NCI-H2029 treated with DMSO at 0.1 percent for 48 hours (cell line): Measurements from ENCODE around the gene OR2A25.
"Not testable (repeated sequence)": the region's sequence is repeated elsewhere in the genome, so short reads cannot be mapped to it uniquely, and the experiment has no call there.

Source experiments
- DNase-seq: peaks from one replicate; lab custom pipeline; 2025; lab: John Stamatoyannopoulos, UW

Gene OR2A25

DNA sequence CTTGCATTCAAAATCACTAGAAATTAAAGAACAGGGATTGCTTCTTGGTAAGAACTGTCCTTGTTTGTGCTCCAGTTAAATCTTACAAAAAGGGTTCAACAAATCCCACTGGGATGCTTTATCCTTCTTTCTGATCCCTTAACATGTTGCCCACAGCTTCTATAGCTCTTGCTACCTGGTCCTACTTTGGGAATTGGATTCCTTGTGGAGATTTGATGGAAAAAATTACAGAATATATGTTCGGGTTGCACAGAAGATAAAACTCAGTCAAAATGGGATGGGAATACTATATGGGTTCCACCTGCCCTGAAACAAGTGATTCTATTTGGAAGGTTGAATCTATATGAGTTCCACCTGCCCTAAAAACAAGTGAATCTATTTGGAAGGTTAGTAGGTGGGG, at the start of gene OR2A25:
OR2A25 (plus strand) TSS at position 301 of the 400 bp plus-strand sequence. CDS start 4,409 bp downstream, outside the sequence.
- no peak for DNase-seq

GRCh38 chr7:144020340-144020739, 49.3 kb upstream of the OR2A25 start:
- no peak for DNase-seq

DNA sequence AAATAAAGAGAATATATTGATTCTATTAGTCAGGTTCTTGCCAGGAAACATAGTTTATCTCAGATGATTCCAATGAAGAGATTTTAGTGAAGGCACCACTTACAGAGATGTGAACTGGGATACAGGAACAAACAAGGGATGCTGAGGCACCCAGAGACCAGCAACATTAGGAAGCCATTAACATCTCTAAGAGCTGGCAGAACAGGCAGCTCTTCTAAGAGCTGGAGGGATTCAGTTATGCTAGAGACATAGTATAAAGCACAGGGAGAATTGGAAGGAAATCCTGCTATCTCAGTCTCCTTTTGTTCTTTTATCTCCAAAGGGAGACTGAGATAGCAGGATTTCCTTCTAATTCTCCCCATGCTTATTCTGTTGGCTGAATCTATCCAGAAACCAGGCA, 47.4 kb upstream of the OR2A25 start:
- DNase-seq = no peak

- no peak for DNase-seq
These were observed 46.3 kb upstream of the OR2A25 start for GRCh38 chr7:144023171-144023827.

GRCh38 chr7:144024213-144024612, 45.4 kb upstream of the OR2A25 start:
- DNase-seq = no peak

DNA sequence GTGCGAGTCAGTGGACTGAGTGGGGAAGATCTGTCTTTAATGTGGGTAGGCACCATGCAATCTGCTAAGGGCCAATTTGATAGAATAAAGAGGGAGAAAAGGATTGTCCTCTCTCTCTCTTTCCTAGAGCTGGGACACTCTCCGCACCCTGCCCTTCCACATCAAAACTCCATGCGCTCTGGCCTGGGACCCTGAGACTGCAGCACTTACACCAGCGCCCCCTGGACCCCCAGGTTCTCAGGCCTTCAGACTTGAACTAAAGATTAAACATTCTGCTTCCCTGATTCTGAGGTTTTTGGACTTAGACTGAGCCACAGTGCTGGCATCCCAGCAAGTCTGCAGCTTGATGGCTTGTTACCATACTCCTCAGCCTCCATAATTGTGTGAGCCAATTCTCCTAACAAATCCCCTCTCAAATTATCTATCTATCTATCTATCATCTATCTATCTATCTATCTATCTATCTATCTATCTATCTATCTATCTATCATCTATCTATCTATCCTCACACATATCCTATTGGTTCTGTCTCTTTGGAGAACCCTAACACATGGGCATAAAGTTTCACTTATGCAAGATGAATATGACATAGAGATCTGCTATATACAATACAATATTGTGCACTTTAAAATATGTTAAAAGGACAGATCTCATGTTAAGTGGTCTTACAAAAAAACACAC, 43.3 kb upstream of the OR2A25 start:
- DNase-seq = no peak

DNA sequence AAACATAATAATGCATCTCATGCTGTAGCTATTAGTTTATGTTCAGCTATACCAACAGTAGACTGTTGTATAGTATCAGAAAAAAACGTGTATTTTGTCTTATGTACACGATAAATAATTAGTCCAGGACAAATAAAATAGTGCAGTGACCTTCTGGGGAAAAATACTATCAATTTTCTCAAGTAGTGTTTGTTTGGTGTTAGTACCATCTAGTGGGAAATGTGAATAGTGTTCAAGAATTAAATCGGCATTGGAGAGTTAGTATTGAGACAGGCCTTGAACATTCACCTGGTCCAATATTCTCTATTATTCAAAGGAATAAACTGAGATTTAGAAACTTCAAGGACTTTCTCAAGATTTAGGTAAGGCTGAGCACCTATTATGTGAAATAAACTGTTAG, 42.5 kb upstream of the OR2A25 start:
- no peak for DNase-seq

- DNase-seq = no peak
These were observed 41.6 kb upstream of the OR2A25 start for GRCh38 chr7:144027974-144028373.

DNA sequence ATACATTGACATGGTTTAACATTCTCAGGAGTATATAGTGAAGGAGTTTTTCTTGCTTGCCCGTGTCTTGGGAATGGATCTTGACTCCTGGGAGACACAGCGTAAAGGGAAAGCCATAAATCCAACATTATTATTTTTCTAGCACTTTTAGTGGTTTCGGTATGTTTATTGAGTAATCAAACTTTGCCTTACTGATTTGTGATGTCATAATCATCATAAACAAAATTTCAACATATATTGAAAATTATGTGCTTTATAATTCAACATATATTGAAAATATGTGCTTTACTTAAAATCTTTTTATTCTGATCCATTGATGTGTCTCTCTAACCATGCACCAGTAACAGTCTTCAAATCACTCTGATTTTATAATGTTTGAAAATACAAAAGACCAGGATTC, 41.1 kb upstream of the OR2A25 start:
- DNase-seq = no peak

GRCh38 chr7:144032516-144032915, 37.1 kb upstream of the OR2A25 start:
- DNase-seq = no peak

DNA sequence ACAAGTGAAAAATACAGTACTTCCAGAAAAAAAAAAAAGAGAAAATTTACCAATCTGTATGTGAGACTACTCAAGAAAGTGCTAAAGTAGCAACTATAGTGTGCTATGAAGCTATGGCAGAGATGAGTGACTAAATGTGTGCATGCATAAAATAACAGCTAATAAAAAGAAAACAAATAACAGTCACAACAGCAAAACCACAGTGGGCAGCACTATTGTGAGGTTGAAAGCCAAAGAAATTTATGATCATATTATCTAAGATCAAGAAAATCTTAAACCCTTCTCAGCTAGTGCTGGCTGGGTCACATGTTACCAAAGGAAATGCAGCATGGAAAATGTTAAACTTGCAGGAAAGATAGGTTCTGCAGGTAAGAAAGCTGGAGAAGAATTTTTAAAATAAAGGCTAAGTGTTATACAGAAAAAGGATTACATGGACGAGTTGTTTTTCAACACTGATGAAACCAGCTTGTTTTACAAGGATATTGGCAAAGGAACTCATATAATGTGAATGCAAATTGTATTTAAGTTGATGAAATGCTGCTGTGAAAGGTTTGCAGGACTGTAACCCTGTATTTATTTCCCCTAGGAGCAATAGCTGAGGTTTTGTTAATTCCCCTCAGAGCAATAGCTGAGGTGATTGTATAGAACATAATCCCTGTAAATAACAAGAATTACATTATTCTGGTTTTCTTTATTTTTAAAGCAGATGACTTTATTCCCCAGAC, 36.5 kb upstream of the OR2A25 start:
- DNase-seq = no peak

- DNase-seq = no peak
These were observed 34.2 kb upstream of the OR2A25 start for GRCh38 chr7:144035385-144035784.

DNA sequence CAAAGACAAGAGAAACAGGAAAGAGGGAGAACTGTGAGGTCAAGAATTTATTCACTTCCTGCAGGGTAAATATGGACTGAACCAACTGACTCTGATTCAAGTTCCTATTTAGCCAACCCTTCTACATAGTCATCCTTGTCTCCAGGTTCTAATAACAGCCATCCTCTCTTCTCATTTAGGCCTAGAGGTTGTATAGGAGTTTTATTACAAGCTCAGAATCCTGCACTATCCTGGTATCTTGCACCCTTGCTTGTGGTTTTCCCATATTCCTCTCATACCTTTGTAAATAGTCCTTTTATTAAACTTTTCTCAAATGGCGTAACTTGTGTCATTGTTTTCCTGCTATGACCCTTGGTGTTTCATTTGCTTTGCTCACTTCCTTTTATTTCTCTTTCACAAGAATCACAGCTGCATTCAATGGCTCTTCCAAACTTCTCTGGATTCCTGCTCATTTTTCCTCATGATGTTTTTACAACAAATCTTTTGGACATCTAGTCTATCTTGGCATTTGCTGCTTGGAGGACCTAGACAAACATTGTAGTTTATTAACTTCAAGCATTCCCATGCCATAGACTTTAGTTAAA, 33.2 kb upstream of the OR2A25 start:
- DNase-seq = no peak

DNA sequence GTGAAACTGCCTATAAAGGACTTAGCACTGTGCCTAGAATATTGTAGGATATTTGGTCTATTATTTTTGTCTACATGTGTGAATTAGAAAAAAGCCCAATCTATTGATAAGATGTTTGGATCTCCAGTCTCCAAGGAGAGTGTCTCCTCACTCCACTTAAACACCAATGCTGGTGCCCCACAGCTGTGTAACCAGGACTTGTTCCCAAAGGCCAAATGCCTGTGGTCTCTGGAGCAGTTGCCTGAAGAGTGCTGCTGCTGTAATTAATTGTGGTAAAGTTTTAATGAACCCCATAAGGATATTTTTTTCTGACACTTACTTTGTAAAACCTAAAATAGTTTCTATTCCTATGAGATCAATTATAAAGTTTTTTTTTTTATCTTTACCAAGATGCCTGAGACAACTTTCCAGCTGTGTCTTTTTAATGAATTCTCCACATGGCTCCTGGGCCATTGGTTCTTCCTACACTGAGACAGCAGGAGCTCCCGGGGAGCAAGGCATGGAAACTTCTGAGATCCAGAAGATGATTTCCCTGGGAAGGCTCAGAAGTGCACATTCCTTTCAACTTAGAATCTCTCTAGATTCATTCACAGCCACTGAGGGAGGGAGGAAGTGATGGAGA, 32.1 kb upstream of the OR2A25 start:
- DNase-seq = no peak

DNA sequence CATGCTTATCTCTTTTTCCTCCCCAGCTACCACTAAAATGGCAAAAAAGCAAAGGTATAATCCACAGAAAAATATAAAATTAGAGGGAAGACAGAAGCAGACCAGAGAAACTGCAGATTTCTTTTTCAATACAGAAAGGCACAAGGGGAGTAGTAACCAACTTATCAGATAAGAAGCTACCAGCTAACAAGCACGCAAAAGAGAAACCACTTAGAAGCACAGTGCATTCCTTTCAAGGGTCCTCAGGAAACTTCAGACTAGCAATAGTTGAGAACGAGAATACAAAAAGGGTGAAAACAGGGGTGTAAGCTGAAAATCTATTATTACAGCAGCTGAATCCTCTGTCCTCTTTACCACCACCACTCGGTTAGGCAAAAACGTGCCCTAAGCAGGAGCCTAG, 30.7 kb upstream of the OR2A25 start:
- no peak for DNase-seq

GRCh38 chr7:144048648-144049047, 21.0 kb upstream of the OR2A25 start, which contains the start of gene OR2A5:
TSS of gene OR2A5 (plus strand) at chr7:144048948. CDS start at chr7:144050402, 1,454 bp downstream.
- DNase-seq = no peak

DNA sequence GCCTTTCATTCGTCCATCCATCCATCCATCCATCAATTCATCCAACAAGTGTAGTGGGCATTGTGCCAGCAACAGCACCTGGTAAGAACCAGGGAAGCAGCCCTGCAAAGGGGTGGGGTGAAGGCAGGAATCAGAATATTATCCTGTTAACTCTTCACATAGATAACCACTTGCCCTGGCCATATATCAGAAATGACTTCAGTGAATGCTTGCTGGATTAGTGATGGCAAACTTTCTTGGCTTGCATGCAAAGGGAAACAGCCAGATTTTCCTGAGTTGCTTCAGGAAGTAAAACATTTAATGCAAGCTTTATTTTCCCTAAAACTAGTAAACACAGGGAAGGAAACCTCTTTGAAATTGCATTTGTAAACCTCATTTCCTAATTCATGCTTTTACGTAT, 20.1 kb upstream of the OR2A25 start:
- DNase-seq = no peak

DNA sequence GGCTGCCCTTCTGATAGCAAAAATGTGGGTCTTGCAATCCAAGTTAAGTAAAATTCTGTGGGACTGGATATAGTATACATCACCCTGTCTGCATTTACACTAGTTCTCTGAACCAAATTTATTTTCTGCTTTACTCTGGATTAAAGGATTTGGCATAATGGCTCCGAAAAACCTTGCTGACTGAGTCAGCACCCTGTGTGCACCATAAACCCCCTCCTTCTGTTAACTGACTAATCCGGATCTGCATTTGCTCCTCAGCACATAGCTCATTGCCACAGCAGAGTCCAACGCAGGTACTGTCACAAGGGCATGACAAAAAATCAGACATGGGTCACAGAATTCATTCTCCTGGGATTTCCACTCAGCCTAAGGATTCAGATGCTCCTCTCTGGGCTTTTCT, 19.5 kb upstream of the OR2A25 start:
- DNase-seq = no peak

DNA sequence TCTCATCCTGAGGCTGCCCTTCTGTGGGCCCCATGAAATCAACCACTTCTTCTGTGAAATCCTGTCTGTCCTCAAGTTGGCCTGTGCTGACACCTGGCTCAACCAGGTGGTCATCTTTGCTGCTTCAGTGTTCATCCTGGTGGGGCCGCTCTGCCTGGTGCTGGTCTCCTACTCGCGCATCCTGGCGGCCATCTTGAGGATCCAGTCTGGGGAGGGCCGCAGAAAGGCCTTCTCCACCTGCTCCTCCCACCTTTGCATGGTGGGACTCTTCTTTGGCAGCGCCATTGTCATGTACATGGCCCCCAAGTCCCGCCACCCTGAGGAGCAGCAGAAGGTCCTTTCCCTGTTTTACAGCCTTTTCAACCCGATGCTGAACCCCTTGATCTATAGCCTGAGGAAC, 18.7 kb upstream of the OR2A25 start:
- not testable (repeated sequence) for DNase-seq

DNA sequence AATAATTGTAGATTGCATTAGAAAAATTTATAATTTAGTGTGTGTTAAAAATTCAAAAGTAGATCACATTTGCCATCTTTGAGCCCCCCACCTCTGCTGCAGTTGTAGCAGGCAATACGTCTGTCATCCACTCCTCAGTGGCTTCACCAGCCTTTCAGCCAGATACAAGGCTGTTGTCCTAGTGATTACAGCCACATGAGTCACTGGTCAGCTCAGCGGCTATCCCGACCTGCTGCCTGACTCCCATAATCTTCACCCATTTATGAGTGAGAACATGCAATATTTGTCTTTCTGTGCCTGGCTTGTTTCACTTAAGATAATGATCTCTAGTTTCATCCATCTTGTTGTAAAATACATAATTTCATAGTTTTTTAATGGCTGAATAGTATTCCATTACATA, 11.7 kb upstream of the OR2A25 start:
- DNase-seq = no peak

- no peak for DNase-seq
These were observed 5.9 kb upstream of the OR2A25 start for GRCh38 chr7:144063710-144064109.

DNA sequence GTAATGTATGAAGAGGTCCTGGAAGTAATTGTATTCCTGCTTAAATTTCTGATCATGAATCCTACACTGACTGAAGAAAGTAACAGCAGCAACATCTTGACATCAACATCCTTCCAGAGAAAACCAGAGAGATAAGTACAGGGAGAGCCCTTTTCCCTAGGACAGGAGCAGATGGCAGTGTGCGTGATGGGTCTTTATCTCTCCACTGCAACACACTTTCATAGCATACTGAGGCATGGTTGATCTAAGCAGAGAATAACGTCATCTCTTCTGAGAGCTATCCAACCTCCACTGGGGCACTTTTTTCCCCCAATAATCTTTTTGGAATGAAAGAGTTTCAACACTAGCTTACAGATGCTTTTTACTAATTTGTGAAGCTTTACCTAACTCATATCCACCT, 342 bp downstream of the OR2A25 start:
- DNase-seq = no peak
